GM18502 (cell line): ENCODE results near the gene ANKRD39.
"Not testable (repeated sequence)": the region's sequence is repeated elsewhere in the genome, so short reads cannot be mapped to it uniquely, and the experiment has no call there.

Source experiments
- ATAC-seq: cut with Tn5 transposase; IDR thresholded peaks from one replicate; pipeline ENCODE4 v1.9.1; 2021; ENCODE audit warnings: mild to moderate bottlenecking; ENCODE audit not compliant: unreplicated experiment, poor library complexity

The ANKRD39 gene

GRCh38 chr2:96815326-96816126 is 42.3 kb downstream of the ANKRD39 start:
- no peak for ATAC-seq

GRCh38 chr2:96813656-96814055 is 44.2 kb downstream of the ANKRD39 start:
- no peak for ATAC-seq

GRCh38 chr2:96811917-96812316 is 45.9 kb downstream of the ANKRD39 start:
- ATAC-seq, result no peak

GRCh38 chr2:96810783-96811192 is 47.0 kb downstream of the ANKRD39 start:
- no peak for ATAC-seq

- no peak for ATAC-seq
These were observed 47.6 kb downstream of the ANKRD39 start for GRCh38 chr2:96809951-96810782.

GRCh38 chr2:96809216-96809882 is 48.5 kb downstream of the ANKRD39 start:
- ATAC-seq, result no peak

GRCh38 chr2:96808176-96808837 is 49.5 kb downstream of the ANKRD39 start:
- ATAC-seq, result no peak

- no peak for ATAC-seq
These were observed 50.7 kb downstream of the ANKRD39 start for GRCh38 chr2:96807127-96807471.

- ATAC-seq, result no peak
These were observed 51.2 kb downstream of the ANKRD39 start for GRCh38 chr2:96806468-96807126.

GRCh38 chr2:96805946-96806345 is 51.9 kb downstream of the ANKRD39 start:
- ATAC-seq, result not testable (repeated sequence)

- ATAC-seq, result no peak
These were observed 52.8 kb downstream of the ANKRD39 start for GRCh38 chr2:96804986-96805385.

GRCh38 chr2:96802721-96803120 is 55.1 kb downstream of the ANKRD39 start:
- ATAC-seq, result no peak

GRCh38 chr2:96801786-96802595 is 55.8 kb downstream of the ANKRD39 start:
- ATAC-seq, result no peak

GRCh38 chr2:96801005-96801785 is 56.6 kb downstream of the ANKRD39 start:
- peak; percentile 78 for ATAC-seq

GRCh38 chr2:96800061-96801004 is 57.5 kb downstream of the ANKRD39 start:
- ATAC-seq, result peak; percentile 26

GRCh38 chr2:96799623-96799935 is 58.2 kb downstream of the ANKRD39 start:
- no peak for ATAC-seq
